Caki2 (cell line): Measurements from ENCODE around the gene BORCS5. TPM values are rescaled to one million over a fixed set of nuclear protein-coding genes. Genes with fewer than 3 reads are reported as not detected.

Source experiments
- DNase-seq: peaks from one replicate; pipeline ENCODE4 v3.0.0-alpha.2; 2015; ENCODE audit warnings: low read depth
- in situ Hi-C: cut with HindIII; loops from 2 replicates; pipeline ENCODE4 v1.10.0; 2016; ENCODE audit warnings: low sequenced_read_pairs, low pct_unique_long_range_greater_than_20kb, mixed read lengths
- total RNA-seq: library from RNA; depleted of rRNA; stranded (reverse); fragments of >200 nt; shearing (Covaris generic); gene quantifications from 2 replicates; pipeline ENCODE4 v1.2.3, GENCODE V29; 2014; ENCODE audit warnings: low replicate concordance

The BORCS5 gene
- total RNA-seq, 1 experiment from 2014 or later, result 2.8 TPM

DNA sequence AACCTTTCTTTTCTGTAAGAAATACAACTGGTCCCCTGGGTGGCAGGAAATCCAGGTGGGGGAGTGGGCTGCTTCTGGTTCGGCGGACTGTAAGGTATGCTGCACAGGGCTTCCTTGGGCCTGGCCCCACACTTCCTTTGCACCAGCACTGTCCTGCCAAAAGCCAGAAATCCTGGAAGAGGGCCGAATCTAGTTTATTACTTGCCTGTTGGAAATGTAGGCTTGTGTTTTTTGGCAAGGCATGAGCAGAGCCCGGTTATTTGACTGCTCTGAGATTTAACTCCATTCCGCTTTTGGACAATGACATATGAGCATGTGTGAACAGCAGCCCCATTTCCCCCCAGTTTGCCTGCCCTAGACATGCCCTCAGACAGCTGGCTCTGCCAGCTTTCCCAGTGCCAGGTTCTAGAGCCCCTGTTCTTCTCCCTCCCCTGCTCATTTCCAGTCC, 86.6 kb downstream of the BORCS5 start:
- DNase-seq, result no peak
- in situ Hi-C loops, result no loop called here

- in situ Hi-C loops, result no loop called here
- no peak for DNase-seq
Observed at GRCh38 chr12:12445165-12445881, 88.4 kb downstream of the BORCS5 start.

DNA sequence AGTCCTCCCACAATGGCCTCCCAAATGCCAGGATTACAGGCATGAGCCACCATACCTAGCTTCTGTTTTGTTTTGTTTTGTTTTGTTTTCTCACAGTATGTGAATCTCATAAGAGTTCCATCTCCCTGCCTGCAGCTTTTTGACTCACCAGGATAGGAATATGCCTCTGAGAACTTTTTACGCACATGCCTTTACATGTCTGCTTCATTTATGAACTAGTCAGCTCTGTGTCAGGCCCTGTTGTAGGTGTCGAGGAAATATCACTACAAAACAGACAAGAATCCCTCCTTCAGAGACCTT, 89.0 kb downstream of the BORCS5 start:
- in situ Hi-C loops, result no loop called here

GRCh38 chr12:12446786-12447185, 89.9 kb downstream of the BORCS5 start:
- in situ Hi-C loops, result no loop called here
- no peak for DNase-seq

More for the DNA sequence above, 89.0 kb downstream of the BORCS5 start:
- DNase-seq, result no peak

- in situ Hi-C loops, result no loop called here
- no peak for DNase-seq
Observed at GRCh38 chr12:12447236-12447635, 90.4 kb downstream of the BORCS5 start.

DNA sequence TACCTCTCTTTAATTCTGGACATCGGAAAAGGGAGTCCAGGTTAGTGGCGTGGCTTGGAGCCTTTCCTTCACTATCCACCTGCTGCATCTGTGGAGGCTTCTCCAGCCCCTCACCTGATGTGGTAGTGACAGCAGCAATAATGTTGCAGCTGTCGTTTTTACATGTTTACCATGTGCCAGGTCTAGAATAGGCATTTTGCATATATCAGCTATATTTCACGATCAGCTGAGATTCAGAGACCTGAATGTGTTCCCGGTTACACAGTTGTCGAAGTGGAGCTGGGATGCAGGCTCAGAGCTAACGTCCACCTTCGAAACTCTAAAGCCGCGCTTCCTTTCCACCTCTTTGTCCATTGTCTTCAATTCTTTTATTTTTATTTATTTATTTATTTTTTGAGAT, 91.0 kb downstream of the BORCS5 start:
- DNase-seq, result no peak
- in situ Hi-C loops, result no loop called here

DNA sequence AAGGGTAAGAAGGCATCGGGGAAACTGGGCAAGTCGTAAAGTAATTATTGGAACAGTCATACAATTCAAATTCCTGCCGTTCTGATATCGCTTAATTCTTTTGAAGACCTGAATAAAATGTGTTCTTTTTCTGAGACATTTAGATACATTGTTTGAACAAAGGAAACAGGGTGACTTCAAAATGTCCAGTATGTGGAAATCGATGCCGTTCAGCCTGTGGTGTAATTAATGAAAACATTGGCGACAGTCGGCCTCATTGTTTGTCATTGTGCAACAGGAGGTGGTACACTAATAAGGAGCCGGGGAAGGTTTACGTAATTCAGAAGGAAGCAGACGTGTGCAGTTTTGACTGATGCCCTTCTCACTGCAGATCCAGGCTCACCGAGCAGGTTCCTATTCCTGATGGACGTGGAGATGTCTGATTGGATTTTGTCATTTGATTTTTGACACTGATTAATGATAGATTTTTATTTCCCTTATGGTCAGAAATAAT, 92.7 kb downstream of the BORCS5 start:
- DNase-seq, result no peak
- in situ Hi-C loops, result no loop called here

DNA sequence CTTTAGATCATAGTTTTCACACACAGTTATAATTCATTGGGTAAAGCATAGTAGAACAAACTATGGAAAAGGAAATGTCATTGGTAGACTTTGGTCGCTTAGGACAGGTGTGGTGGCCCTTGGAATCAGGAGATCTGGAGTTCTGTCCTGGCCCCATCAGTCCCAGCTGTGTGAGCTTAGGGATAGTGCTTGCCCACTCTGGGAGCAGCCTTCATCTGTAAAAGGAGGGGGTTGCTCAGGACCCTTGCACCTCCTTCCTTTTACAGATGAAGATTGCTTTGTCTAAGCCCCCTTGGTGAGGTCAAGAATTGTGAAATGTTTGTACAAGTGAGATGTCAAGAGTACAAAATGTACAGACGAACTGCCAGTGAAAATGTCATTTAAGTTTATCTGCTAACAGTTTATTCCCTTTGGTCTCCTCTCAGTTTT, 93.2 kb downstream of the BORCS5 start:
- in situ Hi-C loops, result no loop called here
- no peak for DNase-seq

DNA sequence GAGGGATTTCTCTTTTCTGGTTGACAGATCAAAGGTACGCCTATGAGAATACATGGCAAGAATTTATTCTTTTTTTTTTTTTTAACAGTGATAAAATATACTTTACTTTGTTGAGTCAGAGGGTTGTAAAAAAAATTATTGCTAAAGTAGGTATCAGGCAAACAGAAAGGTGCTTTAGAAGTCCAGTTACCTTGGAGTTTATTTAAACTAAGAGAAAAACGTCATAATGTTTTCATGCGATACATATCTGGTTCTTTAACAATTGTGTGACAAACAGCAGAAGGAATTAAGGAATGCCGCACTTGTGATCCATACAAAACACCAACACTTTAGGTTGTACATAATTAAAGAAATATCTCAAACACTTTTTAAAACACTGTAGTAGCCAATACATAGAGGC, 94.2 kb downstream of the BORCS5 start:
- DNase-seq, result no peak
- in situ Hi-C loops, result no loop called here

GRCh38 chr12:12452326-12452902, 95.5 kb downstream of the BORCS5 start:
- in situ Hi-C loops, result no loop called here
- DNase-seq, result no peak

GRCh38 chr12:12453635-12454034, 96.8 kb downstream of the BORCS5 start:
- in situ Hi-C loops, result no loop called here
- no peak for DNase-seq

- in situ Hi-C loops, result no loop called here
- DNase-seq, result no peak
Observed at GRCh38 chr12:12454315-12454714, 97.4 kb downstream of the BORCS5 start.

DNA sequence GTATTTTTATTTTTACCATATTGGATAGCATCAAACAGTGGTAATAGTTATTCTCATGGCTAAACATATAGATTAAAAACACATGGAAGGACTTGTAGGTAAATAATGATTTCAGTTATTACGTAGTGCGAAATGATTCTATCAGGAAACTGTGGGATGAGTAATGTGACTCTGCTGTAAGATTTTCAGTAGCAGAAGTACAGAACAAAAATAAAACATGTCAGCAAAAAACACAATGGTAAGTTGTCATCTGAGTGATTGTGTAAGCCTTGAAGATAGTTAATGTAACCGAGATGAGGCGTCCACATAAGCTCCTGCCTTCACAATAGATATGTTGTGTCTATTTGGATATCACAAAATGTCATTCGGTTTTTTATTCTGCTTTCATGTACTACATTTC, 99.8 kb downstream of the BORCS5 start:
- no peak for DNase-seq
- in situ Hi-C loops, result no loop called here

DNA sequence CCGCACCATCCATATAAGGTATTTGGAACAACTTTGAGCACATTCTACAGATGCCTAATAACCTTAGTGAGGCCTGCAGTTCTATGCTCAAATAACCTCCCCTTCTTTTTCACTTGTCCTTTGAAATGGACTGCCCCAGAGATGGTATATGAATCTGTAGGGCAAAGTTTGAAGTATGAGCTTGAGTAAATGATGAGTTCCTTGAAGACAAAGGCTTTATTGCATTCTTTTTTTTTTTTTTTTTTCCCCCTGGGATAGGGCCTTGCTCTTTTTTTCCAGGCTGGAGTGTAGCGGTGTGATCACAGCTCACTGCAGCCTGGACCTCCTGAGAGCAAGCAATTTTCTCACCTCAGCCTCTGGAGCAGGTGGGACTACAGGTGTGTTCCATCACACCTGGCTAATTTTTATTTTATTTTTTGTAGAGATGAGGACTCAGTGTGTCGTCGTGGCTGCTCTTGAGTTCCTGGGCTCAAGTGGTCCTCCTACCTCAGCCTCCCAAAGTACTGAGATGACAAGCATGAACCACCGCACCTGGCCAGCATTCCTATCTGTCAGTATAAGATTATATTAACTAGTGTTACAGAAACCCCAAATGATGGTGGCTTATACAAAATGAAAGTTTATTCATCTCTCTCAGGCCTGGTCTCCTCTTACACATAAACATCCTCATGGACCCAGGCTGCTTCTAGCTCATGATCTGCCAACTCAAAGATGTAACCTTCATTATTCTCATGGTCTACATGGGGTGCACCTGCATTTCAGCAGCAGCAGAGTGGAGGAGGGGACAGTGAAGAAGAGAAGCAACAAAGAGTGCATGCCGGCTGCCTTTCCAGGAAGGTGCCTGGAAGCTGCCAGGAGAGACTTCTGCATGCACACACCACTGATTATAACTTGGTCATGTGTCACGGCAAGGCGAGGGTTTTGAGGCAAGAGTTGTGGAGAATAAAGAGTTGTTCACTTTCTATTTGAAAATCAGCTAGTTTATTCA, 104.4 kb downstream of the BORCS5 start:
- no peak for DNase-seq
- in situ Hi-C loops, result no loop called here

DNA sequence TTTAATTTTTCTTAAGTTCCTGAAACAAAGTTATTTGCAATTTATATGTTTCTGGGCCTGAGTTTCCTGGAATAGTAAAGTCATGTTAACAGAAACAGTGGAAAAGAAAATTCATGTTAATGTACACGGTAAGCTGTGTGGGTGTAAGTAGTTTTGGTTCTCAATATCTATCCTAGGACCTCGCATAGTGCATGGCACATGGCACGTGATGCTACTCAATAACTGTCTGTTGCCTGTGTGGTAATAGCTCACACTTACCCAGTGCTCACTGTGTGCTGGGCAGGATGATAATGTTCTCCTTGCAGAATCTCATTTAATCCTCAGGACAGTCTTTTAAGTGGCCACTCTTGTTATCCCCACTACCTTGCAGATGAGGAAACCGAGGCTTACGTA, 105.0 kb downstream of the BORCS5 start:
- in situ Hi-C loops, result no loop called here
- DNase-seq, result no peak

DNA sequence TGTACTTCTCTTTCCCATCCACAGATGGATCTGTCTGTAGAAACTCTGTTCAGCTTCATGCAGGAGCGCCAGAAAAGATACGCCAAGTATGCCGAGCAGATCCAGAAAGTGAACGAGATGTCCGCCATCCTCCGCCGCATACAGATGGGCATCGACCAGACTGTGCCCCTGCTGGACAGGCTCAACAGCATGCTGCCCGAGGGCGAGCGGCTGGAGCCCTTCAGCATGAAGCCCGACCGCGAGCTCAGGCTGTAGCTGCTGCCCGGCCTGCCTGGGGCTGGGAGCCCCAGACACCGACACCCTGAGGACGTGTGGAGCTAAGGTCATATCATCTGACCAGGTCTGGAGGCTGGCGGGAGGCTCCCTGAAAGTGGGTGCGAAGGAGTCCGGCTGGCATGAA, 108.6 kb downstream of the BORCS5 start:
- in situ Hi-C loops, result no loop called here

DNA sequence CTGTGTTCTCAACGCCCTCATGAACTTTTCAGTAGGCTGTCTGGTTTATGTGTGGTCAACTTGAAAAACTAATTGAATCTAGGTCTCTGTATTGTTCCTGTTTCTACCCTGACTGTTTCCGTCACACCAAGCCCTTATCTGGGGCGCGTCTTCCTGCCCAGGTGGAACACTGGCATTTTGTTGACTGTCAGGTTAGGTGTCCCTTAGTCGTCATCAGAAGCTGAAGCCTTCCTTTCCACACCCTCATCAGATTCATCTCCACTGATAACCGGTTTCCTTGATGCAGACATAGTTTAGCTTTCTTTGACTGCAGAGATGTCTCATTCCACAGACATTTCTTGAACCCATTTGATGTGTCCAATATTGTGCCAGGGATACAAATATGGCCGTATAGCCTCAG, 109.3 kb downstream of the BORCS5 start:
- no peak for DNase-seq
- in situ Hi-C loops, result no loop called here

More for the DNA sequence above, 108.6 kb downstream of the BORCS5 start:
- no peak for DNase-seq

GRCh38 chr12:12467264-12467663, 110.4 kb downstream of the BORCS5 start:
- in situ Hi-C loops, result no loop called here
- DNase-seq, result no peak

DNA sequence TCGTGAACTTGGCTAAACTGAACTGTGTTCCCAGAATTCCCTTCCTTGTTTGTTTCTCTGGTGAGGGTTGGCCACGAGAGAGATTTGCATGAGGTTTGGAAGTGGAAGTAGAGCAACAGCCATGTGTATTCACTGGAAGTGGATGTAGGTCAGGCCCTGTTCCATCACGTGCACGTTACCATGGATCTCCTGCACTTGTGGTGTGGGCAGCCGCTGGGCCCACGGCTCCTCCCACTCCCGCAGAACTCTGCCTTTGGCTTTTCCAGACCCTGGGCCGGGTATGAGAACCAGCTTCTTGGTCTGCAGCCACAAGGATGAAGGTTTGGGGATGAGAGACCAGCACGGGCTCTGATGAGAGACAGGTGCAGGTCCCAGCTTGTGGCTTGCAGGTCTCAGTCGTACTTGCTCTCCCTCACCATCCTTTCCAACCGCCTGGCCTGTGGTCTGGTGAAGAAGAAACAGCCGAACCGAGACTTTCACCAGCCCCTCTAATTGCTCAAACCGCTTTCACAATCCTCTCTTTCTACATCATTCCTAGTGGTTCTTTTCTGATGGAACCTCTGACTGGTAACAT, 110.9 kb downstream of the BORCS5 start:
- in situ Hi-C loops, result no loop called here
- no peak for DNase-seq
